Measurements from ENCODE around the gene LDLRAD3.
"Not testable (repeated sequence)": the region's sequence is repeated elsewhere in the genome, so short reads cannot be mapped to it uniquely, and the experiment has no call there.

The LDLRAD3 gene

DNA sequence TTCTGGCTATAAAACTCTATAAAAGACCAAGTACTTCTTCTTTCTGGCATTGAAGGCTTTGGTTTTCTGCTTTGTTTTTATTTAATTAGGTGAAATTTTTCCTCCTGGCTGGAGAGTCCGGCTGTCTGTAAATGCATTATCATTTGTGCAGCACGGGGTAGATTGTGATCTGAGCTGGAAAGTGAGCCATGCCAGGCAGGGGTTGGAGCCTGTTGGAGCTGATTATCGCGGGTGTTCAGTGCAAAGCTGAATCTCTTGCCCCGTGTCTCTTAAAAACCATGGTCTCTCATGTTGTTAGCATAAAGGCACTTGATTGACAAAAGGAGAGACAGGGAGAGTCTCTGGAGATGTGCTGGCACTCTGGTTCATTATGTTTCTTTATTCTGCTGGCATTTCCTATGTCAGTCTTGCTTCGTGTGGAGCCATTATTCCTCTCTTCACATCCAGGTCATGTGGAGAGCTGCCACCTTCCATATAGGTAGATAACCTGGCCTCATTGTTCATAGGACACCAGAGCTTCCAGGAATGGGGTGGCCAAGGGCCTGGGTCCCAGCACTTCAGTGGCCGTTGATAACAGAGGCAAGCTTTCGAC, 75.2 kb downstream of the LDLRAD3 start:
- no peak for DNase-seq (ENCODE audit: low spot score)

DNA sequence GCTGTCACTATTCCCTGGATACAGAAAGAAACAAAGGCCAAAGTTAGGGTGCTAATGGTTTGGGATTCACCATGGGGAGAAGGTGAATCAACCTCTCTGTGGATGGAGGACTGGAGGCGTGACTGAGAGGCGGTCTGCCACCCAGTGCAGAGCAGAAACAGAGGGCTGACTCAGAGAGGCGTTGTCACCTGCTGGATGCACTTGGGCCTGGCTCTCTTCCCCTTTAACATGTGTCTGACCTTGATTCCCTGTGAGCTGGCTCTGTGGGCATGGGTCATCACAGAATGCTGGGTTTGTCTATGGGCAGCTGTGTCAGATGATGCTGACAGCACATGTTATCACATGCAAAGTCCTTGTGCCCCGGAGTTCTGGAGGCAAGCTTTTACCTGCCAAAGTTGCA, 75.9 kb downstream of the LDLRAD3 start:
- no peak for DNase-seq (ENCODE audit: low spot score)

DNA sequence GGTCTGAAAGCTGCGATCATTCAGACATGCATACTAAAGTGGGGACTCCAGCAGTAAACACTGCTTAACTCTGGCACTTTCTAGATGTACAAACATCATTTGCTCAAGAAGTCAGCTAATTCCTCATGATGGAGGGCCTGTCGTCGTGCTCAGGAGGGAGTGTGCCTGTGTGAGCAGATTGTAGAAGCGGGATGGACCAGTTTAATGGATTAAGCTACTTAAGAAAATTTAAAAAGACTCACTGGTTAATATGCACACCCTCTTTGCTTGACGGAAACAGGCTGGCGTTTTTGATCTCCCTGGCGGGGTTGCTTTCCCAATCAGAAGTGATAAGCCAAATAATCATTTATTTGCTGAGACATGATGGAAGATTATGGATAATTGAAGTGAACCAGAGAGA, 79.0 kb downstream of the LDLRAD3 start:
- DNase-seq (ENCODE audit: low spot score) = no peak

DNA sequence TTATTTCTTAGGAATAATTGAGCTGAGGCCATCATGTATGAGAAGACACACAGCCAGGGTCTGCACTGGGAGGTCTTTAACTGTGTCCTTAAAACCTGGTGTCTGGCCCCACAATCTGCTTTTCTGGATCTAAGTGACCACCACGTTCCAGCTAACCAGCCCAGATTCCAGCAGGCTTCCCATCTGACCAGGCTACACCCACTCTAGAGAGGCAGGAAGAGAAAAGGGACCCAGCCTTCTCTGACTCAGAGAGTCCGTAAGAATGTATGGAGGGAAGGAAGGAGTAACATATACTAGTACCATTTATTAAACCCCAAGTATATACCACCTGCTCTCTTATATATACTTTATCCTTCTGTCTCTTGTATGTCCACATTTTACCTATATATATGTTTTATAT, 80.1 kb downstream of the LDLRAD3 start:
- peak; percentile 45 for DNase-seq (ENCODE audit: low spot score)

DNA sequence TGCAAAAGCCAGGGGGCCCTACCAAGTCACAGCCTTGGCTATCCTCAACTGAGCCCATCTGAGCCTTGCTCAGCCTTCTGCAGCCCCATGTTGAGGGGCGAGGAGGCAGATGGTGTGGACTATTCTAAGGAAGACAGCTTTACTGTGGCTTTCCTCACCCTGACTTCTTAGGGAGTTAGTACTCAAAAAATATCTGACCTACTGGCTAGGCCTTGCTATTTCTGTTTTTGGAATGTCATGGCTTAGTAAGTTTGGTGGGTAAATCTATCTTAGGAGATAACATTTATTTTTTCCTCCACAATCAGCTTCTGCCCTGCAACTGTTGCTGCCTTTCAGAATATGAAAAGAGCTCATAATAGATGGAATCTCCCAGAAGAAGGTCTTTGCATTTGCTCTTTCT, 80.9 kb downstream of the LDLRAD3 start:
- DNase-seq (ENCODE audit: low spot score) = no peak

DNA sequence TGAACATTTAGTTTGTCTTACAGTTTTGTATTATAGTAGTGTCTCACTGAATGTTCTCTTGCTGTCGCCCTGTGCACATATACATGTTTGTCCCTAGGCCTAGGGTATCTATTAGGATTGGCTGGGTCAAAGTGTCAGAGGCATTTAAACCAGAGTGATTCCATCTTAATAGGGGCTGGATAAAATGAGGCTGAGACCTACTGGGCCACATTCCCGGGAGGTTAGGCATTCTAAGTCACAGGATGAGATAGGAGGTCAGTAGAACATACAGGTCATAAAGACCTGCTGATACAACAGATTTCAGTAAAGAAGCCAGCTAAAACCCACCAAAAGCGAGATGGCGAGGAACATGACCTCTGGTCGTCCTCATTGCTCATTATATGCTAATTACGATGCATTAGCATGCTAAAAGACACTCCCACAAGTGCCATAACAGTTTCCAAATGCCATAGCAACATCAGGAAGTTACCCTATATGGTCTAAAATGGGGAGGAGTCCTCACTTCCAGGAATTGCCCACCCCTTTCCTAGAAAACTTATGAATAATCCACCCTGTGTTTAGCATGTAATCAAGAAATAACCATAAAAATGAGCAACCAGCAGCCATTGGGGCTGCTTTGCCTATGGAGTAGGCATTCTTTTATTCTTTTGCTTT, 82.6 kb downstream of the LDLRAD3 start:
- no peak for DNase-seq (ENCODE audit: low spot score)

DNA sequence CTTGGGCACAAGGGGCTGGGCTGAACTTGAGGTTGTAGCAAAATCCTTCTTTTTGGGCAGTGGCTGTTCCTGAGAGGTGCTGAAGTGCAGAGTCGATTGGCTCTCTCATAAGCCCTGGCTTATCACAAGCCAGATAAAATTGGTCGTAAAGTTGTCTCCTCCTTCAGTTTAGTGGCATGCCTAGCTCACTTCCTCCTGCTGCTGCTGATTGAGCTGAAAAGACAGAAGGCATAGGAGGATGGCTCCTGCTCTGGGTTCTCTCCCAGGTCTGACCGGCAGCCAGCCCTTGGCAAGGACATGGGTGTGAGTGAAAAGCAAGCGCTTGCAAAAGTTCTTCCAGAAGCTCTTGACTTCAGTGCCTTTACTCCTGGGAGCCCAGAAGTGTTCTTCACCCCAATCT, 83.9 kb downstream of the LDLRAD3 start:
- no peak for DNase-seq (ENCODE audit: low spot score)

DNA sequence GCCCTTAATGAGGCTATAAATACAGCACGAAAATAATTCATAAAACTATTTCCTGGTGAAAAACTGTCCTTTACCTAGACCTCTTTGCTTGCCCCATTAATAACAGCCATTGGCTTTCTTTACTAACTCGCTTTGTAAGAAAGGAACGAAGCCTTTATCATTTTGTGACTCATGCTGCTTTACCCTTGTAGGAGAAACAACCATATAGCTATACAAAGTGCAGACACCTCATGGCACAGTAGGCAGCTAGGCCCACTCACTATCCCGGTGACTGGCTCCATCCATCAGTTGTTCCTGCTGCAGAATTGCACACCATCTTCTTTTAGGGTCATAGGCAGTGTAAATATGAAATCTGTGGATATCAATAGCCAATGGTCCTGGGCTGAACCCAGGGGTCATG, 85.8 kb downstream of the LDLRAD3 start:
- DNase-seq (ENCODE audit: low spot score) = no peak

DNA sequence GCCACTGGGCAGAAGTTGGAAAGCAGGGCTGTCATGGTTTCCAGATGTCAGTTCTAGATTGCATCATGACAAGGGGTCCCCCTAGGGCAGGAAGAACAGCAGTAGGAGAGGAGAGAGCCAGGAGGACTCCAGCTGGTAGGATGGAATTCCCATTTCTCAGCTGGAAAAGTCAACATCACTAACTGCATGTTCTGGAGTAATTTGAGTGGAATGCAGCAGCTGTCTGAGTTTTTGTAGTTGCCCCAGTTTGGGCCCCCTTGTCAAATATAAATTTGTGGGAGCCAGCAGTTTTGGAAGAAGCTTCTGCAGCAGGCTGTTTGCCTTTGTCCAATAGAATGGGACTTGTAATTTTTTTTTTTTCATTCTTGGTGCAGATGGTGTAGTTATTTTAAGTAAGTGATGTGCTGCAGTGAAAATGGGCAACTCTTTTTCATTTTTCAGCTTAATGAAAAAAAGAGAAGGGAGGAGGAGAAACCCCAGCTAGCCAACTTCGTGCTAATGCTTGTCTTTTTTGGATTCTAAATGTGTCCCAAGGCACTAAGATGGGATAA, 86.9 kb downstream of the LDLRAD3 start:
- DNase-seq (ENCODE audit: low spot score) = peak; percentile 49

DNA sequence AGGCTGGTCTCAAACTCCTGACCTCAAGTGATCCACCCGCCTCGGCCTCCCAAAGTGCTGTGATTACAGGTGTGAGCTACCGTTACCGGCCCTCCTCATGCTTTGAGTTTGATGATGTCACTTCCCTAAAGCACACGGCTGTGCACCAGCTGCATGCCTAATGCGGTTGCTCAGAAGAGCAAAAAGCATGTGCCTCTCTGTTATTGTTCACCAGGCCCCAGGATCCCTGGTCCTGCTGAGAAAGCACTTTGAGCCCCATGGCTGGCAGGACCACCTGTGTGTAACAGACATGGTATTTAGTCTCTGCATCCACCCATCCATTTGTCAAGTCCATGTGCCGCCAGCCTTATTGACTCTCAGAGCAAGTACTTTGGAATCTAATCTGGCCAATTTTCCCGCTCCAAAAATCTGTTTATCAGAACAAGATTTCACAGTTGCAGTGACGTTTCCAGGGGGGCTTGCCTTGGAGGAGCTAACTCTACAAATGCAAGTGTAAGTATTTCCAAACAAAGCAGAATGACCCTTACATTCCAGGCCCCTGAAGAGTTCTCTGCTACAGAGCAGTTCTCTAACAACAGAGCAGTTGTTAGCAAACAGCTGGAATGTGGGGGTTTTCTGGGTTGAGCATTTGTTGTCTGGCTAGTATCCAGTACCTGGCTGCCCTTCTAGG, 89.4 kb downstream of the LDLRAD3 start:
- DNase-seq (ENCODE audit: low spot score) = no peak

DNA sequence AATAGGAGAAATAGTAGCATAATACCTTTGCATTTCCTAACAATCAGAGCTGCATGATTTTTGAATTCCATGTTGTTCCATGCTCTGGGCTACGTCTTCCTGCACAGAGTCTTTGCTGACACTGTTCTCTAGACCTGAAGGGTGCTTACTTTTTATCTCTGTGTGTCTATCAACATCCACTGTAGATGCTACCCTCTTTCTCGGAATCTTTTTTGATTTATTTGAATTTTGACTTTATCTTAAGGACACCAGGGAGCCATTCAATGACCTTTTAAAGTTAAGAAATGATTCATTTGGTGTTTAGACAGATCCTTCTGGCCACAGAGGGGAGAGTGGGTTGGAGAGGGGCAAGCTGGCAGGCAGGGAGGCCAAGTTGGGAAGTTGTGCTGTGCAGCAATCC, 90.1 kb downstream of the LDLRAD3 start:
- no peak for DNase-seq (ENCODE audit: low spot score)

DNA sequence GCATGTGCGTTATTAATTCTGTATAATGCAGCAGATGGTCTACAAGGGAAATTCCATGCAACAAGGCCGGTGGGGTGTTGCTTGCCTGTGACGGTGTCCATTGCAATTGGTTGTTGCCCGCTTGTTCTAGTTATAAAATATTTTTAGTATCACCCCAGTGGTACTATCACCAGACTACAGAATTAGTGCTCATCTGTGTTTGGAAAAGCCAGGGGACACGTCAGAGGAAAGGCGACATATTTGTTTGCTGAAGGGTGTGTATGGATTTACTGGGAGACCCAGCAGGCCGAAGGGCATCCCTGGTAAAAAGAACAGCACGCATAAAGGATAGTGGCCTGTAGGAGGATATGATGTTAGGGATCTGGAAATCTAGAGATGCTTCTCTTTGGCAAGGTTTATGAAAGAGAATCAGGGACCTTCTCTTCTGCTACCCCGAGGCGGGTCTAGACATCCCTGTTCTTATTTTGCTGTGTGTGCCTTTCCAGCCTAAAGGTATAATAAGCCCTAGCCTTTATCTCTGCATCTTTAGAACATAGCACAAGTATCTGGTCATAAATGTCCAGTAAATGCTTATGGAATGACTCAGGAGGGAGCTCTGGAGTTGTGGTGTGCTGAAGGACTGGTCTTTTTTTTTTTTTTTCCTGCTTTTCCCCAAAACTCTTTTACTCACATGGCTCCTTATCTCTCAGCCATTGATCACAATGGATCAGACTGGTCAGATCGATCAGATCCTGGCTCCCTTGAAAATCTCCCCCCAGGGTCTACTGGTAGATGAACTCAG, 90.9 kb downstream of the LDLRAD3 start:
- peak; percentile 91 for DNase-seq (ENCODE audit: low spot score)

DNA sequence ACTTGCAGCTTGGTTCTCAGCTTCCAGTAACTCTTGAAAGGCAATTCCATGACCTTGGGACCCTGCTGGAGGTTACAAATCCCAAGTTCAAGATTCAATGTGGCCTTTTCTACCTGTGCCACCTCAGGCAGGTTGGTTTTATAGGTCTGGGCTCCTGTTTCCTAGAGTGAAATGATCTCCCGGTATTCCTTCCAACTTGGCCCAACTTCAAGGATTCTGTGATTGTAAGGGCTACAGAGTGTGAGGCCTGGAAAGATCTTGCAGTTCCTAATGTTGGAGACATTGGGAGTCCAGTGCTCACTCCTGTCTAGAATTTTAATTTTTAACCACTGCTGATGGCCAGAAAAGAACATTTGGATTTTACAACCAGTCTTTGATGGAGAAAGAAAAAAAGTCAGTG, 91.6 kb downstream of the LDLRAD3 start:
- no peak for DNase-seq (ENCODE audit: low spot score)

DNA sequence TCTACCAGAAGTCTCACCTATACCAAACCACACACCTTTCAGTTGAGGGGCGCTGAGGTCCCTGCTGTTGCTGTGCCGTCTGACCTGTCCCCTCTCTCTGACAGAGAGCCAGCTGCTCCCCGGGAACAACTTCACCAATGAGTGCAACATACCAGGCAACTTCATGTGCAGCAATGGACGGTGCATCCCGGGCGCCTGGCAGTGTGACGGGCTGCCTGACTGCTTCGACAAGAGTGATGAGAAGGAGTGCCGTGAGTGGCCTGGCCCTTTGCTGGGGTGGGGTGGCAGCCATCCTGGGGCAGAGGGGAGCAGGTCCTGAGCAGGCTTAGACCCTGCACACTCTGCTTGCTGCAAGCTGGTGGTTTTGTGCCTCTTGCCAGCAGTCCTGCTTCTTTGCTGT, 92.1 kb downstream of the LDLRAD3 start:
- DNase-seq (ENCODE audit: low spot score) = no peak

DNA sequence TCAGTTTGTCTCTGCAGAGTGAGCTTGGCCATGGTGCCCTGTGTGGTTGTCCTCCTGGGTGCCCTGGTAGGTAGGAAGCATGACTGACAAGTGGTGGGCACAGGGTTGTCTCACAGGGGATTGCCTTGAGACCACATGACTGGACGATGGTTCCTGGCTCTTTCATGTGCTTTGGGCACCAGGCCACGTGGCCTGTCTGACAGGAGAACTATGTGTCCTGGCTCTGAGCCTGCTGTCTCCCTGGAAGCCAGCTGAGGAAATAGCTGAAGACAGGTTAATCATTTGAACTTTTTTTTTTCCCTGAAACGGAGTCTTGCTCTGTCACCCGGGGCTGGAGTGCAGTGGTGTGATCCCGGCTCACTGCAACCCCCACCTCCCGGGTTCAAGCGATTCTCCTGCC, 93.2 kb downstream of the LDLRAD3 start:
- no peak for DNase-seq (ENCODE audit: low spot score)

DNA sequence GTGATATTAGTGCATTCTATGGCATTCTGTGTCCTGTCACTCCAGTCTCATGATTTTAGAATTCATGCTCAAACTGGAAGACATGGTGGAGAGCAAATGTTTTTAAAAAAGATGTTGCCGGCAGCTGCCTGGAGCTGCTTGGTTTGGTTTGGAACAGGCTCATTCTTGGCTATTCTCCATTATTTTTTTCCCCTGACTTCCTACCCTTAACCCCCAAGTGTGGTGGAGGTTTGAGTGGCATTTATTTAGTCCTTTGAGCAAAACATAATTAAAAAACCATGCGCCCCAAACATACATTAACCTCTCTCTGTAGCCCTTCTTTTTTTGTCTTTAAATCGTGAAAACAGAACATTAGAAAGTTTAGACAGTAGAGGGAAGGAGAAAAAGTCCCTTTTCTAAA, 94.7 kb downstream of the LDLRAD3 start:
- no peak for DNase-seq (ENCODE audit: low spot score)

DNA sequence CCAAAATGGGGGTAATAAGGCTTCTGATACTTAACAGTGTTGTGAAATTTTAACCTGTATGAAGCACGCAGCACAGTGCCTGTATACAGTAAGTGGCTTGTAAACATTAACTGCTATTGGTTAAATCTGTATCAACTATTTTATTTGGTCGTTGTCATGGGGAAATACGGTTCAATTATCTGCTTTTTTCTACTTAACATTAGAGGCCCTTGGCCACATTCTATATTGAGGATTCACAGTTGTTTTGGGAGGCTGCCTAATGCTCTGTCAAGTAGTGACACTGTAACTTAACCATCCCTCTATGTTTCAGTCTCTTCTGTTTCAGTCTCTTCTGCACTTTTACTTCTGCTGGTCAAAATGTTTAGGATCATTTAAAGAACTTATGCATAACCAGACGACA, 95.6 kb downstream of the LDLRAD3 start:
- no peak for DNase-seq (ENCODE audit: low spot score)

DNA sequence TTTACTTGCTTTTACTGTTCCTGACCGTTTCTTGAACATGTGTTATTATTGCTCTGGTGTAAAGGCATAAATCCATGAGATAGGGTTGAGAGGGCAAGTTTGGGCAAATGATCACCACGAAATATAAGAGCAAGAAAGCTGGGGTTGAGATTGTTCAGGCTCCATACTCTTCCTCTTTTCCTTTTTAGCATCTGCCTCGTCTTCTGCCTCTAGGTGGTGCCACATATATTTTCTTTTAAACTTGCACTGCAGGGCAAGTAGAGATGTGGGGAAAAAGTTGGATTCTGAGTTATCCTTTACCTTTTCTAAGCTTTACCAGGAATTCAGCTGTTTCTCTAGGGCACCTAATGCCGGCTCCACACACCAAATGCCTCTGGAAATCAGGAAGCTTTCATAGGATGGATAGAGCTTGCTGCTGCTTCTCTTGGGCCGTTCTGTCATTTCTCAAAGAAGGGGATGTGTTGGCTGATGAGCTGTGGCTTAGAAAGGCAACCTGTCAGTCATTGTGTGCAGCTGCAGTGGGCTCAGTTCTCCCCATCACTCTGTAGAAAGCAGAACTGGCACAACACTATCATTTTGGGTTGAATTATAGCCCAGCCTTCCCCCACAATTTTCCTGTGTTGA, 98.2 kb downstream of the LDLRAD3 start:
- DNase-seq (ENCODE audit: low spot score) = no peak

DNA sequence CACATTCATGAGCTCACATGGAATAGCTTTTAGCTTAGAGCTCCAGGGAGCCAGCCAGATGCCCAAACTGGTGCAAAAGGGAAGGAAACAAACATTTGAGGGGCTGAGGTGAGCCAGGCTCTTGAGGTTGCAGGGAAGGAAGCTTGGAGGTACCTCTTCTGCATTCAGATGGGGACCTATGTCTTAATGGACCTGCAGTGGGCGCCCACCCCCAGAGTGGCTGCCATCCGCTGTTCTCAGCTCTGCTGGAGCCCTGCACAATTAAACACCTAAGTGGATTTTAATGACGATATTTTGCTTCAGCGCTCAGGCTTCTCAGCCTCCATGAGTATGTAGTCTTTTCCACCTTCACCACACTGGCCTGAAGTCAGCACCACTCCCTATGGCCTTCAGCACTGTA, 100.8 kb downstream of the LDLRAD3 start:
- no peak for DNase-seq (ENCODE audit: low spot score)

DNA sequence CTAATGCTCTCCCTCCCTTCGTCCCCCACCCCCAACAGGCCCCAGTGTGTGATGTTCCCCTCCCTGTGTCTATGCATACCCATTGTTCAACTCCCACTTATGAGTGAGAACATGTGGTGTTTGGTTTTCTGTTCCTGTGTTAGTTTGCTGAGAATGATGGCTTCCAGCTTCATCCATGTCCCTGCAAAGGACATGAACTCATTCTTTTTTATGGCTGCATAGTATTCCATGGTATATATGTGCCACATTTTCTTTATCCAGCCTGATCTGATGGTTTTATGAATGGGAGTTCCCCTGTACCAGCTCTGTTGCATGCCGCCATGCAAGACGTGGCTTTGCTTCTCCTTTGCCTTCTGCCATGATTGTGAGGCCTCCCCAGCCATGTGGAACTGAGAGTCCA, 102.1 kb downstream of the LDLRAD3 start:
- not testable (repeated sequence) for DNase-seq (ENCODE audit: low spot score)

DNA sequence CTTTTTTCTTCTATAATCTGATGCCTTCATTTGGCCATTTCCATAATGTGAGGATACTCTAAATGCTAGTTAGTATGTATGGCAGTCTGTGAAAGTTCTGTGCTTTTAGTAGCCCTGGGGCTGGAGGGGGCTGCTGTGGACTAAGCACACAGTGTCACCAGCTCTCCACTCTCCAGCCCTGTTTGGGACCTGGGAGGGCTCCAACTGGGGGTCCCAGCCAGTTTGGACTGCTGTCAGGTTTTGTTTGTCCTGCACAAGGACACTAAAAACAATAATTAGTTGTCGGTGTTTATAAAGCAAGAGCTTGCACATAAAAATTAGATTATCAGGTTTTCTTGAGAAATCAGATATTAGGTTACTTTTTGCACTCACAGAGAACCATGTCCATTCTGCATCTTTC, 103.1 kb downstream of the LDLRAD3 start:
- DNase-seq (ENCODE audit: low spot score) = no peak

DNA sequence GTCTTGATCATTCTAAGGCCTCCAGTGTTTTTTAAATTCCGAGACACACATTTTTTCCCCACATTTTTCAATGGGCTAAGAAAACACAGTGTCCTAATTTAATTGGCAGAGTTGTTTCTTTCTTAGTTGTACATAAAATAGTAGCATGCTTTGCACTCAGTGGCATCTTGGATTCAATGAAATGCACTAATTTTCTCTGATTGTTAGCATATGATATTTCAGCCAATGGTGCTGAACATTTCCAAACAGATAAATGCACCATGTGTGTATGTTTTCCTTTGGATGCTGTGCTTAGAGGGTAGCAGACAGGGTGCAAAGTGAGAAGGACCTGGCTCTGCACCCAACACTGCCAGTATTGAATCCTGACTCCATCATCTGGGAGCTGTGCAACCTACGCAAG, 103.5 kb downstream of the LDLRAD3 start:
- DNase-seq (ENCODE audit: low spot score) = no peak

Measured in hepatic stellate cell (primary cell).